ENCODE results near the gene XPO6.

The XPO6 gene

GRCh38 chr16:28172336-28172735 is 39.4 kb downstream of the XPO6 start:
- TF ChIP-seq, protein P1, sequence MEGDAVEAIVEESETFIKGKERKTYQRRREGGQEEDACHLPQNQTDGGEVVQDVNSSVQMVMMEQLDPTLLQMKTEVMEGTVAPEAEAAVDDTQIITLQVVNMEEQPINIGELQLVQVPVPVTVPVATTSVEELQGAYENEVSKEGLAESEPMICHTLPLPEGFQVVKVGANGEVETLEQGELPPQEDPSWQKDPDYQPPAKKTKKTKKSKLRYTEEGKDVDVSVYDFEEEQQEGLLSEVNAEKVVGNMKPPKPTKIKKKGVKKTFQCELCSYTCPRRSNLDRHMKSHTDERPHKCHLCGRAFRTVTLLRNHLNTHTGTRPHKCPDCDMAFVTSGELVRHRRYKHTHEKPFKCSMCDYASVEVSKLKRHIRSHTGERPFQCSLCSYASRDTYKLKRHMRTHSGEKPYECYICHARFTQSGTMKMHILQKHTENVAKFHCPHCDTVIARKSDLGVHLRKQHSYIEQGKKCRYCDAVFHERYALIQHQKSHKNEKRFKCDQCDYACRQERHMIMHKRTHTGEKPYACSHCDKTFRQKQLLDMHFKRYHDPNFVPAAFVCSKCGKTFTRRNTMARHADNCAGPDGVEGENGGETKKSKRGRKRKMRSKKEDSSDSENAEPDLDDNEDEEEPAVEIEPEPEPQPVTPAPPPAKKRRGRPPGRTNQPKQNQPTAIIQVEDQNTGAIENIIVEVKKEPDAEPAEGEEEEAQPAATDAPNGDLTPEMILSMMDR (conservative IDR thresholded peaks at IDR 0.05; ENCODE audit: low read length): no peak
- H3K4me3 ChIP-seq (ENCODE audit: low read length): no peak overlapping the region

DNA sequence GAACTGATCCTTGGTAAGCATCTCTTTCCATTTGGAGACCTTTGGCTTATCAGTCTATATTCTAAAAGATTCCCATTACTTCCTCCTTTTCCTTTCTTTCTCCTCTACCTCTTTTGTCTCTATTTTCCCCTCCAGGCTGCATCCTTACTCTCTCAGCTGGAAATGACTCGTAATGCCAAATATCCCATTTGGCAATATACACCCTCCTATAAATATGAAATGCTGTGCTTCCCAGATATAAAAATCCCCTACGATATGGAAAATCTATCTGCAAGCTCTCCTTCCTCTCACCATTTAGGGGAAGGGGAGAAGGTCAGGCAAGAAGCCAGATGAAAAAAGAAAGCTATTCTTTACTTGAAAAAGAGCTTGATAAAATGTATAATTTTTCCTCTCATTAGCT is 39.9 kb downstream of the XPO6 start:
- no peak overlapping the region for H3K4me3 ChIP-seq (ENCODE audit: low read length)
- TF ChIP-seq, protein P1 (conservative IDR thresholded peaks at IDR 0.05; ENCODE audit: low read length): no peak
- no peak for DNase-seq (ENCODE audit: low read depth)

More at GRCh38 chr16:28172336-28172735, 39.4 kb downstream of the XPO6 start:
- DNase-seq (ENCODE audit: low read depth): no peak

- TF ChIP-seq, protein P1 (conservative IDR thresholded peaks at IDR 0.05; ENCODE audit: low read length): no peak
- DNase-seq (ENCODE audit: low read depth): no peak
- no peak overlapping the region for H3K4me3 ChIP-seq (ENCODE audit: low read length)
Measured at GRCh38 chr16:28168991-28169554, 42.7 kb downstream of the XPO6 start.

GRCh38 chr16:28167730-28168129 is 44.0 kb downstream of the XPO6 start:
- H3K4me3 ChIP-seq (ENCODE audit: low read length): no peak overlapping the region
- TF ChIP-seq, protein P1 (conservative IDR thresholded peaks at IDR 0.05; ENCODE audit: low read length): no peak
- DNase-seq (ENCODE audit: low read depth): no peak

GRCh38 chr16:28167221-28167620 is 44.5 kb downstream of the XPO6 start:
- TF ChIP-seq, protein P1 (conservative IDR thresholded peaks at IDR 0.05; ENCODE audit: low read length): no peak
- DNase-seq (ENCODE audit: low read depth): no peak
- no peak overlapping the region for H3K4me3 ChIP-seq (ENCODE audit: low read length)

DNA sequence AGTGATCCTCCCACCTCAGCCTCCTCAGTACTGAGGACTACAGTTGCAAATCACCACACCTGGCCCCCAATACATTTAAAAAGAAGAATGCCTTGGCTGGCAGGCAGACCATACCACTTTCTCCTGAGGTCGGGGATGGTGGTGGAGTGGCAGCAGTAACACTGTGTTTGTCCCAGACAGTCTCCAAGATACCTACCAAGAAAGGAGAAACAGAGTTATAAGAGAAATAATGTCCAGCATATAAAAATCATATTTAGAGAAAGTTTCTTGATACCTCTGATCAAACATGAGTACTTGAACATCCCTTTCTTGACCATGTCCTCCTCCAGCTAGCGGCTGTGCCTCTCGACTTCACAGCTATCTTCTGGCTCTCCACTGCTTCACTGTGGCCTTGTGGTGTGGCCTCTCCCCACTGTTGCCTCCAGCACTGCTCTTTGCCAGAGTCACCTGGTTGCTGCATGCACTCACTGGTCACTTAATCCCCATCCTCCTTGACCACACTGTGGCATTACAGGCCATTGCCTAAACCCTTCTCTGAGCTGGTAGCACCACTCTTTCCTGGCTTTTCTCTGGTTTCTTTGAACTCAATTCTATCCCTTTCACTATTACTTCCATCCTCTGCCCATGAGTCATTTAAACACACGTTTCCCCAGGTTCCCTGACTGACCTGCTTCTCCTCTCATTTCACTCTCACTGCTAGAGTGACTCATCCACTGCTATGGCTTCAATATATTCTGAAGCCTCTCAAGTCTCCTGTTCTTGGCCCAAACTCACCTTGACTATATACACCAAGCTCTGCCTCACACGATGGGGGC is 45.2 kb downstream of the XPO6 start:
- DNase-seq (ENCODE audit: low read depth): no peak
- no peak overlapping the region for H3K4me3 ChIP-seq (ENCODE audit: low read length)
- TF ChIP-seq, protein P1 (conservative IDR thresholded peaks at IDR 0.05; ENCODE audit: low read length): no peak

DNA sequence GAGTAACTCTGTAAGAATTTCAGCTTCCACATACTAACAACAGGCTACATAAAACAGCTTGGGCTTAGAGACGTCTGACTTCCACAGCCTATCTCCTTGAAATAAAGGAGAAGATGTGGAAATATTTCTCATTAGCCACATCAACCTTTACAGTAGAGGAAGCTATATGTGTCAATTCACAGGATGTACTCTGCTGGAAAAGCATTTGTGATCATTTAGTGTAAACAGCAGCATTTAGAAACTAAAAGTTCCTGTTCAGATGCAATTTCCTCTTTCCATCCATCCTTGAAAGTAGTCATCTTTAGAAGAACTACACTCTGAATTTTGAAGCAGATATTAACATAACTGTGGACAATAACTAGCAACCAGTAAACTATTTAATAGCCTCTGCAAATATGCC is 46.2 kb downstream of the XPO6 start:
- no peak for DNase-seq (ENCODE audit: low read depth)
- H3K4me3 ChIP-seq (ENCODE audit: low read length): no peak overlapping the region
- TF ChIP-seq, protein P1 (conservative IDR thresholded peaks at IDR 0.05; ENCODE audit: low read length): no peak

Measured in AG10803 (cell line).